Measurements from ENCODE around the gene PIP4P1.
"Not testable (repeated sequence)": the region's sequence is repeated elsewhere in the genome, so short reads cannot be mapped to it uniquely, and the experiment has no call there.

The PIP4P1 gene

GRCh38 chr14:20472536-20473169, 11.4 kb upstream of the PIP4P1 start:
- no peak for DNase-seq

- DNase-seq, result no peak
Measured at GRCh38 chr14:20470603-20470901, 9.3 kb upstream of the PIP4P1 start.

DNA sequence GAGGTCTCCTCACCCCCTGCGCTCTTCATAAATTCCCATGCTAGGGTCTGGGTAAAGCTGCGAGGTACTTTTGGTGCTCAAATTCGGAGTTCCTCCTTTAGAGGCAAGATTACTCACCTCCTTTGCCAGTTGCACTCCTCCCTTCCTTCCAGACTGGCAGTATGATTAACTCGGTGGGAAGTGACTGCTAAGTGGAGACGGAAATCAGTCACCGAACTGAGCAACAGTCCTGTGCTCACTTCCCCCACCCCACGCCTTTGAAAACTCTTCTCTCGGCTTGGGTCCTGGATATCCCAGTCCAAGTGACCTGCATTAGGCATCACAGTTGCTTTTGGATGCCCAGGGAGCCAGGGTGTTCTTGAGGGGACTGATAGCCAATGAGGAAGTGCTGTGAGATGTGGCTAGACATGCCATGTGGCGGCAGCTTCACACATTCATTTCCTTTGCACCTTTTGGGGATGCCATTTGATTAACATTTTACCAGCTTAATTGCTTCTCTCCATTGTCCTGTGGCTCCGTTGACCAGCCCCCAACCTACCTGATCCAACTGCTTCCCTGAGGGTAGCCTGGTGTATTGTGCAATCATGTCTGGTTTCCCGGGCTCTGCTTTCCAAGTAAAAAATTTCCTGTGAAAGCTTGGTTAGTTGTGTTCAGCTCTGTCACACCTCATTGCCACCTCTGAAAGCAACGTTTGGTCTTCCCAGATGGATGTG, 8.8 kb upstream of the PIP4P1 start:
- DNase-seq, result no peak

GRCh38 chr14:20469242-20469889, 8.1 kb upstream of the PIP4P1 start, which contains the start of gene PNP:
Gene PNP, plus strand, starts transcription at chr14:20469406. Its CDS starts 119 bp downstream, at chr14:20469525.
- peak; percentile 88 for DNase-seq

DNA sequence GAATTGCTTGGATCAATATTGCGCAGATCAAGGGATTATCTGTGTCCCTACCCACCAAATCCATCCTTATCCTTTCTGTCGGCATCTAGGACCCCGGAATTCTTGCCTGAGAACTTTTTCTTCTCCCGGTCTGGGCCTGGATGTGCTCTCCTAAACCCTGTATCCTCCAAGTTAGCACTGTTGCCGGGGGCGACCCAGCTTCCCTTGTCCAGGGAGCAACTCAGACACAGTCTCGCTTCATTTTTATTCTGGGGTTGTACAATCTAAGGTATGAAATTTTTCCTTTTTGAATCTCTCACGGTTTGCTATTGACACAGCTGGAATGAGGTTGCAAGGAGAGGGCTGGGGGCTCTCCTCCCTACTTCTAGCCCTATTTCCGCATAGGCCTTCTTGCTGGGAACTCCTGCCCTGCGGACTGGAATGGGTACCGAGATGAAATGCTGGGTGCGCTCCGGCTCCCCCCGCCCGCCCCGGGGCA, 7.6 kb upstream of the PIP4P1 start:
- no peak for DNase-seq

GRCh38 chr14:20460458-20461224, 593 bp downstream of the PIP4P1 start:
- DNase-seq, result peak; percentile 48

GRCh38 chr14:20458031-20458789, 3.0 kb downstream of the PIP4P1 start:
- no peak for DNase-seq

- no peak for DNase-seq
Measured at GRCh38 chr14:20456971-20457370, 4.3 kb downstream of the PIP4P1 start.

DNA sequence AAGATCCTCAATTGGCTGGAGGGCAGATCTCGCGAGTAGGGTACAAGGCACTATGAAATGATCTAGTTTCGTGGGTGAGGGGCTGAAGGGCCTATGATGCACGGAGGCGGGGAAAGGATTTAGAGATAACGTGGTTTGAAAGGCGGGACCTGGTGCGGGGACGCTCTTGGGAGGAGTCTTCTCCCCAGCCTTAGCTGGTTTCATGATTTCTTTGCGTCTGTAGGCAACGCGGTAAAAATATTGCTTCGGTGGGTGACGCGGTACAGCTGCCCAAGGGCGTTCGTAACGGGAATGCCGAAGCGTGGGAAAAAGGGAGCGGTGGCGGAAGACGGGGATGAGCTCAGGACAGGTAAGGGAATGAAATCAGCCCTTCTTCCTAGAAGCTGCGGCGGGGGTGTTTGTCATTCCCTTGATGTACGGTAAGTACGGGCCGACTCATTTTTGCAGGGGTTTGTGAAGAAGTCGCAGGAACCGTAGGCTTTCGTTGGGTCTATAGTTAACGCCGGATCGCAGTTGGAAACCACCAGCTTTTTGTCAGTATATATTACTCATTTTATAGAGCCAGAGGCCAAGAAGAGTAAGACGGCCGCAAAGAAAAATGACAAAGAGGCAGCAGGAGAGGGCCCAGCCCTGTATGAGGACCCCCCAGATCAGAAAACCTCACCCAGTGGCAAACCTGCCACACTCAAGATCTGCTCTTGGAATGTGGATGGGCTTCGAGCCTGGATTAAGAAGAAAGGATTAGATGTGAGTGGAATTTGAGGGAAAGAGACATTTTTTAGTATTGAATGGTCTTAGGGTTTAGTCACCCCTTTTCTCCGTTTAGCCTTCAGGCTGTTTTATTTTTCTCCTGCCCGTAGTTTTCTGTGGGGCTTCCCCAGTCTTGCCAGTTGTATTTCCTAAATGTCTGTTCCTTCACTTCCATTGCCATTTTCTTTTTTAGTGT, 5.6 kb downstream of the PIP4P1 start:
- DNase-seq, result peak; percentile 66

- DNase-seq, result peak; percentile 95
Measured at GRCh38 chr14:20454516-20455354, 6.5 kb downstream of the PIP4P1 start, which contains the start of the genes APEX1 and OSGEP. Gene APEX1, plus strand, starts transcription at chr14:20455226. Its CDS starts 420 bp downstream, at chr14:20455646. Gene OSGEP, minus strand, starts transcription at chr14:20454812. Its CDS starts 129 bp downstream, at chr14:20454683.

GRCh38 chr14:20452831-20453230, 8.4 kb downstream of the PIP4P1 start:
- not testable (repeated sequence) for DNase-seq

DNA sequence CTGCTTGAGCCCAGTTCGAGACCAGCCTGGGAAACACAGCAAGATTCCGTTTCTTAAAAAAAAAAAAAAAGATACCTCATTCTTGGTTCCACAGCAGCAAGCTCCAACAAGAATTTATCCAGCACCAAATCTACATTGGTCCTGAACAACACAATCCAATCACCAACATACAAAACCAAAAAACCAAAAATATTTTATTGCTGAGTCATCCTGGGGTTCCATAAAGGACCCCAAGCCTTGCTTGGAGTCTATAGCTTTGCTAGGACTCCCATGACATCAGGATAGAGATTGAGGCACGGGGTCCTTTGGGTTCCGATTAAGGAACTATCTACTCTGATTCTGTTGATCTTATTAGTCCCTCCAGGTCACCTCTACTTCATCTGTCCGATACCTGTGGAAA, 14.3 kb downstream of the PIP4P1 start:
- DNase-seq, result no peak

GRCh38 chr14:20443650-20444049, 17.6 kb downstream of the PIP4P1 start:
- not testable (repeated sequence) for DNase-seq

DNA sequence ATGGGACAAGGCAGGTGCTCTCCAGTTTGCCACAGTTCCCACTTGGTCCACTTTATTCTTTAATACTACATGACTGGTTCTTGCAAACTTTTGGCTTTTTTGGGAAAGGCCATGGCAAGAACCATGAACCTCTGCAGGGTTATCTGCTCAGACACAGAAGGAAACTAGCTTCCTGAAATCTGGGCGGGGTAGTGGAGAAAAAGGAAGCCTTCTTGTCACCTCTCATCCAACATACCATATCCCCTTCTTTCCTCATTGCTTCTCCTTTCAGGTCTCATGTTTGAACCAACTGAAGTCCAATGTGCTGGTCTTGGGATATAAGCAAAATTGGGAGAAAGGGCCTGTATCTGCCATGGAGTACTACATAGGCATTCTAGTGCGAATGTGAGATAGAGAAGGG, 19.8 kb downstream of the PIP4P1 start:
- no peak for DNase-seq

DNA sequence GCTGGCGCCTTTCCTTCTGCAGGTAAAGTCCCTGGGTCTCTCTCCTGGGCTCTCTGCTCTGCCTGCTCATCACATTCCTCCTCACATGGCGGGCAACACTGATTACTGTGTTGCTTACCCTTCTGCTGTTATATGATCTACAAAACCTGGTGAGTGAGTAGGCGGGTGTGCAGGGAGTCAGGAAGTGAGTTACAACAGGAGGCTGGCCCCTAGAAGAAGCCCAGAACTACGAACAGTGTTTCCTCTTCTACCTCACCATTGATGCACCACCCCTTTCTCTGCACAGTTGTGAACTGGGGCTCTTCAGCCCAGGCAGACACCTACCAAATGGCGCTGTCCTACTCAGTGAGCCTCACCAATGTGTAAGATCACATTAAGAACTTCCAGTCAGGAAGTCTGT, 20.4 kb downstream of the PIP4P1 start:
- peak; percentile 14 for DNase-seq

GRCh38 chr14:20440465-20440864, 20.8 kb downstream of the PIP4P1 start:
- DNase-seq, result no peak

DNA sequence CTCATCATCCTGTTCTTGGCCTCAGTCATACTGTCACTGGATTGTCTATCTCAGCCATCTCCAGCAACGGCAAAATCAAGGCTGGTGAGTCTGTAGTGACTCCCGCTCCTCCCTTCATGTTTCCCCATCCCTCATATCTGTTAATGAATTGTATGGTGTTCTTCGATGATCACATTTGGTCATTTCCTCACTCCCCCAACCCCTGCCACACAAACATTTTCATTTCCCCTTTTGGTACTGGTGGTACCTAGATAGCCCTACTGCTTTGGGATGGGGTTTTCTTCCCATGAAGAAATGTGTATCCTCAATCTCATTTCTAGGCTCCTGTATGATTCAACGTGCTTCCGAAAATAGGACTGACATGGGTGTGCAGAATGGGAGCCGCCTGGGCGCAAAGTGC, 22.6 kb downstream of the PIP4P1 start:
- DNase-seq, result no peak

GRCh38 chr14:20436363-20436755, 24.9 kb downstream of the PIP4P1 start:
- no peak for DNase-seq

- no peak for DNase-seq
Measured at GRCh38 chr14:20435582-20436362, 25.5 kb downstream of the PIP4P1 start, which contains the start of gene KLHL33. Gene KLHL33, minus strand, starts transcription at chr14:20436166. Its CDS starts 355 bp downstream, at chr14:20435811.

Measured in NCI-H510A (cell line).